ENCODE measurements around the gene PODXL2. TPM values are rescaled to one million over a fixed set of nuclear protein-coding genes. Genes with fewer than 3 reads are reported as not detected.

PODXL2 gene
- total and polyA plus RNA-seq, 2 of the 8 experiments (the other 6 are each of a cell fraction or from before 2014, with no cell fraction given) = 27.6 to 31.6 TPM

GRCh38 chr3:127718245-127718915 is 89.4 kb downstream of the PODXL2 start:
- Histone ChIP-seq H3K27me3 (replicated peaks in 1 of 4; ENCODE audit: control insufficient read depth in 3 of 4, extremely low read depth in 1 of 4, insufficient read depth in 3 of 4, low read length in 3 of 4) (no peaks in the 10 kb centered on the region), H2AK5ac (ENCODE audit: low read depth, low read length) (no peak overlapping the region), H3K36me3 (ENCODE audit: control insufficient read depth in 2 of 4, insufficient read depth in 4 of 4, low read length in 3 of 4) (no peaks in the 10 kb centered on the region), H3K4me2 (ENCODE audit: insufficient read depth in 1 of 2, low read depth in 2 of 2, low read length in 2 of 2) (no peak overlapping the region), H3K9ac (replicated peaks in 1 of 4; ENCODE audit: extremely low read depth in 1 of 4, low read depth in 3 of 4, low read length in 3 of 4) (no peak overlapping the region), H3K4me1 (replicated peaks in 1 of 4; ENCODE audit: control insufficient read depth in 3 of 4, insufficient read depth in 4 of 4, low read length in 3 of 4) (peaks cover 0 to 16% (median 9%) of the 10 kb centered on the region in 4 experiments; a peak in 5 of 7 replicates), H4K91ac (replicated peaks; ENCODE audit: insufficient read length, low read length) (no peak overlapping the region), H3K18ac (ENCODE audit: extremely low read depth, low read length) (no peak overlapping the region), H3K79me2 (ENCODE audit: control insufficient read depth in 1 of 2, insufficient read depth in 2 of 2, low read length in 2 of 2) (no peaks in the 10 kb centered on the region), H3K56ac (replicated peaks; ENCODE audit: insufficient read length, low read depth, low read length) (no peak overlapping the region), H3K4me3 (ENCODE audit: extremely low read depth in 1 of 4, insufficient read depth in 2 of 4, low read depth in 3 of 4, low read length in 4 of 4) (no peak overlapping the region), H2BK5ac (ENCODE audit: low read depth, low read length) (no peak overlapping the region), H3K14ac (ENCODE audit: insufficient read length) (no peak overlapping the region), H3K79me1 (ENCODE audit: low read depth, low read length) (no peaks in the 10 kb centered on the region), H2BK15ac (ENCODE audit: low read length) (no peak overlapping the region), H2BK20ac (ENCODE audit: low read length) (no peak overlapping the region), H3K27ac (ENCODE audit: low read depth, low read length) (no peak overlapping the region), H2BK120ac (replicated peaks; ENCODE audit: low read depth, low read length) (no peak overlapping the region), H4K8ac (ENCODE audit: extremely low read depth, insufficient read depth, low read length) (no peak overlapping the region), H3K9me3 (ENCODE audit: insufficient read depth in 2 of 2, low read depth in 1 of 2, low read length in 1 of 2) (no peaks in the 10 kb centered on the region), H4K5ac (ENCODE audit: insufficient read length, low read depth, low read length) (no peak overlapping the region), H3K23ac (ENCODE audit: insufficient read length) (no peak overlapping the region), H2BK12ac (ENCODE audit: low read depth, low read length) (no peak overlapping the region), H4K20me1 (replicated peaks in 1 of 2; ENCODE audit: control insufficient read depth in 1 of 2, insufficient read depth in 2 of 2, low read length in 2 of 2) (no peaks in the 10 kb centered on the region), H3K23me2 (ENCODE audit: low read depth, low read length) (no peaks in the 10 kb centered on the region), H3K4ac (replicated peaks; ENCODE audit: insufficient read length, low read depth, low read length) (no peak overlapping the region), H2AFZ (ENCODE audit: low read length) (no peak overlapping the region)
- TF ChIP-seq KDM5A (IDR thresholded peaks at IDR 0.05; ENCODE audit: low read length) = no peak
- no peak for TF ChIP-seq CBX8 (IDR thresholded peaks at IDR 0.05; ENCODE audit: borderline replicate concordance, low read depth, low read length)
- TF ChIP-seq ATF2 (IDR thresholded peaks at IDR 0.05; ENCODE audit: low read length) = no peak
- TF ChIP-seq ASH2L (IDR thresholded peaks at IDR 0.05; ENCODE audit: low read length) = no peak
- TF ChIP-seq TCF12 (IDR thresholded peaks at IDR 0.05; ENCODE audit: low read depth, low read length) = no peak
- TF ChIP-seq CBX5 (IDR thresholded peaks at IDR 0.05; ENCODE audit: low read depth, low read length) = no peak
- no peak for TF ChIP-seq FOSL1 (IDR thresholded peaks at IDR 0.05; ENCODE audit: insufficient read depth, low read depth, low read length)
- no peak for TF ChIP-seq SIRT6 (IDR thresholded peaks at IDR 0.05; ENCODE audit: low read length)
- TF ChIP-seq TAF7 (optimal IDR thresholded peaks at IDR 0.05; ENCODE audit: borderline replicate concordance, low read depth, low read length) = no peak
- no peak for FAIRE-seq
- CTCF ChIA-PET (ENCODE audit: partially characterized antibody) = interaction anchor here (0.7 to 1.1 kb wide), 2 partner anchors 22 to 42 kb away, joined by 3 to 6 read pairs; no protein-coding TSS in a partner anchor
- 91% methylated on average over 7 of the region's 7 CpGs; no CpG with 5 or more reads in 1 of the 2 experiments for WGBS, 2 experiments (ENCODE audit: extremely low coverage in 1 of 2, insufficient coverage in 1 of 2, insufficient read length in 1 of 2, insufficient replicate concordance in 2 of 2, low coverage in 1 of 2, low lambda C conversion rate in 2 of 2, missing lambda C conversion rate in 1 of 2)
- DNase-seq (ENCODE audit: low read depth in 1 of 2, low spot score in 2 of 2) = no peak
- POLR2A ChIA-PET (ENCODE audit: partially characterized antibody) = interaction anchor here (1.4 kb wide), 1 partner anchor 28 kb away, joined by 3 read pairs; no protein-coding TSS in a partner anchor

All from H1 (cell line).